NCI-H2029 (cell line): ENCODE results near the gene SAP130.

Experiments
- DNase-seq: peaks from one replicate; lab custom pipeline; 2025; lab: John Stamatoyannopoulos, UW

The SAP130 gene

GRCh38 chr2:128026448-128027277, 1.2 kb downstream of the SAP130 start:
- DNase-seq: no peak

GRCh38 chr2:128024816-128025215, 3.0 kb downstream of the SAP130 start:
- DNase-seq: no peak

DNA sequence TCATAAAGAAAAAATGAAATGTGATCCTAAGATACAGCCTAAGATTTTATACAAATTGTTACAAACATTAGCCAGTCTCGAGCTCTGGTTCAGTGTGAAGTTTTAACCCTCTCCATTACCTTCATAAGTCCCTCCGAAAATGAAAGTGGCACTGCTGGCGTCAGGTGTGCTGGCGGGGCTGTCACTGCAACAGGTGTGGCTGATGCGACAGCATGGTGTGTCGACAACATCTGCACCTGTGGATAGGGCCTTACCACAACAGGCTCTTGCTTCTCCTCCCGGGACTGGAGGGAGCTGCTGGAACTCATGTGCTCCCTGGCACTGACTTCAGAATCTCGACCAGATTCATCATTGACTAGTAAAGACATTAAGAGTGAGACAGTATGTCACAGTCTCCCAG, 10.3 kb downstream of the SAP130 start:
- DNase-seq: no peak

DNA sequence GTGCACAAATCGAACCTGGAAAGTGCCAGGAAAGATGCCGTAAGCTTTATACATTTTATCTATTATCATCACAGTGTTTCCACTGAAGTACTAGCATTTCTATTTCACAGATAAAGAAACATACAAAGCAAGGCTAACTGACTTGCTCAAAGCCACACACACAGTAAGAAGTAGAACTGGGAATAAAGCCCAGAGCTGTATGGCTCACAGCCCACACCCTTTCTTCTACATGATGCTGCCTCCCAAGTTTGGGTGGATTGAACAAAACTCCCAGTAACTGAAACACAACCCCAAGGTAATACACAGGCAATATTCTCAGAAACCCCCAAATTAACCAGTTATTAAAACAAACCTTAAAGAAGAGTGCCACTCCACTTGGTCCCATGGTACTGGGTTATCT, 11.2 kb downstream of the SAP130 start:
- DNase-seq: no peak

DNA sequence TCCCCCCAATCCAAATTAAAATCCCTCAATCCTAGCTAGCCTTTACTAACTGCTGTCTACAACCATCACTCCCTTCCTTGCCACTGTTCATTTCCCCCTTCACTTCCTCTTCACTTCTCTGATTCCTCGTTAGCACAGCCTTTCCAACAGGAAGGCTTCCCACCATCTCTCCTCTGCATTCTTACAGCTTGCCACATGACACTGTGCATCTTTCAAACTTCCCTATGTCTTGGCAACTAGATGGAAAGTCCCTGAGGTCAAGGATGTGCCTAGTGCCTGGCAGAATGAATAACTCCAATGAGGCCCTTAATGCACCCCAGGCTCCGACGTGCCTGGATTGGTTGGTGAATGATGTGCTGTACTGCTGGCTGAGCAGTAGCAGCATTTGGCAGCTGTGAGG, 15.2 kb downstream of the SAP130 start:
- no peak for DNase-seq

DNA sequence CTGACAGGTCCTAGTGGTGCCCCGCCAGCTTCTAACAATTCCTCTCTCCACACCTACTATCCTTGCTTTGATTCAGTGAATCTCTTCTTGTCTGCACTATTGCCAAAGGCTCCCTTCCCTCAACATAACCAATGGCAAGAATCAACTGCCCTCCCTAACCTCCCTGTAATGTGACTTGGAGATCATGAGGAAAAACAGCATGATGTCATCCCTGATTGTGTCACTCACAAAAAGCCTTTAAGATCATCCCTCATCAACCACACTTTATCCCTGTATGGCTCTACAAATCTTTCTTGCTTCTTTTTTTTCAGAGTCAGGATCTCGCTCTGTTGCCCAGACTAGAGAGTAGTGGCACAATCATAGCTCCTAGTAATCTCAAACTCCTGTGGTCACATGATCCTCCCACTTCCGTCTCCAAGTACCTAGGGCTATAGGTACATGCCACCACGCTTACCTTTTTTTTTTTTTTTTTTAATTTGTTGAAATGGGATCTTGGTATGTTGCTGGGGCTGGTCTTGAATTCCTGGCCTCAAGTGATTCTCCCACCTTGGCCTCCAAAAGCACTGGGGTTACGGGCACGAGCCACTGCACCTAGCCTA, 19.7 kb downstream of the SAP130 start:
- DNase-seq: no peak

DNA sequence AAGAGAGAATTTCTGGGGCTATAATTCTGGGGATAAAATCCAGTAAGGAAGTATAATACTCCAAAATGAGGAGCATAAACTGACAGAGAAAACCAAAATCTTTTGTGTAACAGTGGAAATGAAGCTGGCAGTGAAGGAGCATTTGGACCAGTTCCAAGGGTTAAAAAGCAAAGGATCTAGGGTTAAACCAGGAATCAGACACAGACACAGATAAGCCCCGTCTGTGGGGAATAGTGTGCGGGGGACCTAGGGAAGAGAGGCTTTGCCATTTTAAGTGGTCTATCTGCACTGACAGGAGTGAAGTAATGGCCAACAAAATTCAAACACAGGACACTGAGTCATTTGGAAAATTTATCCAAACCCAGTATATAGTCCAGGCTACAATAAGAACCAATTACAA, 23.4 kb downstream of the SAP130 start:
- DNase-seq: no peak

GRCh38 chr2:128003463-128003862, 24.4 kb downstream of the SAP130 start:
- DNase-seq: no peak

DNA sequence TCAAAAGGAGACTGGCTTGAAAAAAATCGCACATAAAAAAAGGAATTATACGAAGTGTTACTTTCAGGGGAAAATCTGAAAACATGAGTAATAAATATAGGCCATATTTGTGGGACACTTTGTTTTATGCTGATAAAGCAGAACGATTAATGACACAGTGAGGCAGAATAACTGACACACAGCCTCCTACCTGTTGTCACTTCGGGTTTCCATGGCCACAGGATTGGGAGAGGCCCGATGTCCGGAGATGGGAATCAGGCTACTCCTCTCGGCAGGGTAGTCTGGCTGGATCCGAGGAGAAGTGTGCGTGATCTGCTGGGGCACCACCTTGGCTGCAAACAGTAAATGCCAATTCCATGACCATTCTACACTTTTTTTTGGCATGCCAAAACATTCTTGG, 31.7 kb downstream of the SAP130 start:
- DNase-seq: no peak

DNA sequence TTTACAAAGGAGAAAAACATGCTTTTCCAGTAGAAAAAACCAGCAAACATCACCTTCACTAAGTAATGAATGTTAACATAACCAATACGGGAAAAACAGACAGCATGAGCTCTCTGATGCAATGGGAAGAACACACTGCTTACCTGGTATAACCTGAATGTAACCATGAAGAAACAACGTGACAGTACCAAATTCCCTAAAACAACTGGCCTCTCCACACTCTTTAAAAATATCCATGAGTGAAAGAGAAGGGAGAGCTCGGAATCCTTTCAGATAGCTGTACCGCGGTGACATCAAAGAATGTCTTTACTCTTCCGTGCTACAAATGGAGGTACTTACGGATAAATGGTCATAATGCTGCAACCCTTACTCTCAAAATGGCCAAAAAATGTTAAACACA, 32.1 kb downstream of the SAP130 start:
- DNase-seq: no peak

GRCh38 chr2:127993659-127994058, 34.2 kb downstream of the SAP130 start:
- no peak for DNase-seq

- no peak for DNase-seq
These were observed 36.1 kb downstream of the SAP130 start for GRCh38 chr2:127991742-127992141.

- no peak for DNase-seq
These were observed 41.2 kb downstream of the SAP130 start for GRCh38 chr2:127986548-127987079.

- no peak for DNase-seq
These were observed 42.1 kb downstream of the SAP130 start for GRCh38 chr2:127985735-127986134.

DNA sequence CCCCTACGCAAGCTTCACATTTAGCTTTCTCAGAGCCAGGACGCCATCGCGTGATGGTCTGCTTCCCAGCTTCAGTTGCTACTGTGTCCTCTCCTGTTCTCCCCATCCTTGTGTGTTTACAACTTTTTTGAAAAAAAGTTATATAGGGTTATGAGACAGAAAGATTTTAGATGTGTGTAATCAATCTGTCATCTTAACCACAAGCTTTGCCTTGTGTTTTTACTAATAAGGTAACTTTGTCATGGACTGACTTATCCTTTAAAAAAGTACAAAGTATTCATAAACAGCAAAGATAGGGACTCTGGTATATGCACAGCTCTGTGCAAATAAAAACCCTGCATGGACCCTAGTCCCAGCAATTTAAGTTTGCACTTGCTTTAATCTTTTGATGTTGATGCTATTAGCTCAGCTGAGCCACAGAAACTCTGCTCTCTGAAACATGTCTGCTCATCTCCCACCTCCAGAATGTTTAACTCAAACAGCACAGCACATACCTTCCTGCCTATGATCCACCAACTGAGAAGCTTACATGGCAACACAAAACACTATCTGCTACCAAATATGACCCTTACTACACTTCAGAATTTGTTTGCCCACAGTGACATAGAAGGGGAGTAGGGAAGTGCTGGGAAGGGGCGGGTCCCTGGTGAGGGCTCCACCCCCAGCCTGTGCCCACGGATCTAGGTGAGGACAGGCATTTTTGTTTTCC, 42.7 kb downstream of the SAP130 start:
- no peak for DNase-seq

DNA sequence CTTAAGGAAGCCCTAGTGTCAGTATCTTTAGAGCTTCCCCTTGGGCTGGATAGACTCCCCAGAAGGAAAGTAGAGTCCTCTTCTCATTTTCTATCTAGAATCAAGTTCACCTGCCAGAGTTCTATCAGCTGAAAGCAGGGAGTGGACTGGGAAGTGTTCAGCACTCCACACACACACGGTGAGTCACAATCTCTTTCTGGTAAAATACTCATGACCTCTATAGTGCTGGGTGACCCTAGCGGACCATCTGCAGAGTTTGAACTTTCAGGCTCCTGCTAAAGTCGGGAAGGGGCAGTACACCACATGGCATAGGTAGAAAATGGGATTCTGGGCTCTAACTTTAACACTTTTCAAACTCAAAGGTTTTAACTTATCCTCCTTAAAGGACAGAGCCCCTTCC, 43.3 kb downstream of the SAP130 start:
- no peak for DNase-seq

- DNase-seq: no peak
These were observed 58.4 kb downstream of the SAP130 start for GRCh38 chr2:127969446-127969845.

- no peak for DNase-seq
These were observed 59.1 kb downstream of the SAP130 start for GRCh38 chr2:127968610-127969339.

DNA sequence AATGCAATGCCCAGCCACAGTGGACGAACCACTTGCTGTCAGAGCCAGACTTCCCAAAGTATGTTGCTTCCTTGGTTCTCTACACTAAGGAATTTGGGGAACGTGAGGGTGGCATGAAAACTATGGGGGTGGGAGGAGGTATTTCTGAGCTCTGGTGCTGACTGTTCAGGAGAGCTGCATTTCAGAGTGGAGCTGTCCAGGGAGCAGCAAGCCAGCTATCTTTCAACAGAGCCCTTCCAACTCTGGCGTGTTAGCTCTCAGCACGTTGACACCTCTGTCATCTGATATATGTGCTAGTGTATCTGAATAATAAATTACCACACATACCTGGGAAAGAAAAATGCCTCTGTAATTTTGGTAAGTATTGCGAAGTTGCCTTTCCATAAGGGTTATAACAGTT, 66.1 kb downstream of the SAP130 start:
- no peak for DNase-seq

DNA sequence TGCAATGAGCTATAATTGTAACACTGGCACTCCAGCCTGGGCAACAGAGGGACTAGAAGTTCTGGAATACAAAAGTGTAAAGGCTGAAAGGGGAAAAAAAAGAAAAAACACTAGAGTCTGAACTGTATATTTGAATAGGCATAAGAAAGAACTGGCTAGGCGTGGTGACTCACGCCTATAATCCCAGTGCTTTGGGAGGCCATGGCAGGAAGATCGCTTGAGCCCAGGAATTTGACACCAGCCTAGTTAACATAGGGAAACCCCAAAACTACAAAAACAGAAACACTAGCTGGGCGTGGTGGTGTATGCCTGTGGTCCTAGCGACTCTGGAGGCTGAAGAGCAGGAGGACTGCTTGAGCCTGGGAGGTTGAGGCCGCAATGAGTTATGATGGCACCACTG, 70.6 kb downstream of the SAP130 start:
- DNase-seq: no peak

GRCh38 chr2:127954857-127955256, 73.0 kb downstream of the SAP130 start:
- no peak for DNase-seq

GRCh38 chr2:127953849-127954248, 74.0 kb downstream of the SAP130 start:
- DNase-seq: no peak
